ENCODE results near the gene PCA3. TPM values are rescaled to one million over a fixed set of nuclear protein-coding genes. Genes with fewer than 3 reads are reported as not detected.

The PCA3 gene
- total and polyA plus RNA-seq, 5 experiments from 2014 or later = not detected

GRCh38 chr9:76808636-76809035 lies 44.4 kb downstream of the PCA3 start:
- Mint-ChIP-seq H3K27ac (no peak overlapping the region), H3K27me3 (peaks cover 14 to 20% (median 16%) of the 10 kb centered on the region in 5 donors), H3K4me1 (peaks cover 0 to 2% (median 0%) of the 10 kb centered on the region in 4 donors), H3K36me3 (no peaks in the 10 kb centered on the region), H3K4me3 (no peak overlapping the region), H3K9me3 (peaks cover 0 to 2% (median 0%) of the 10 kb centered on the region in 9 donors)
- POLR2A ChIA-PET = no interaction called here
- DNase-seq (no peak), ATAC-seq (no peak)

DNA sequence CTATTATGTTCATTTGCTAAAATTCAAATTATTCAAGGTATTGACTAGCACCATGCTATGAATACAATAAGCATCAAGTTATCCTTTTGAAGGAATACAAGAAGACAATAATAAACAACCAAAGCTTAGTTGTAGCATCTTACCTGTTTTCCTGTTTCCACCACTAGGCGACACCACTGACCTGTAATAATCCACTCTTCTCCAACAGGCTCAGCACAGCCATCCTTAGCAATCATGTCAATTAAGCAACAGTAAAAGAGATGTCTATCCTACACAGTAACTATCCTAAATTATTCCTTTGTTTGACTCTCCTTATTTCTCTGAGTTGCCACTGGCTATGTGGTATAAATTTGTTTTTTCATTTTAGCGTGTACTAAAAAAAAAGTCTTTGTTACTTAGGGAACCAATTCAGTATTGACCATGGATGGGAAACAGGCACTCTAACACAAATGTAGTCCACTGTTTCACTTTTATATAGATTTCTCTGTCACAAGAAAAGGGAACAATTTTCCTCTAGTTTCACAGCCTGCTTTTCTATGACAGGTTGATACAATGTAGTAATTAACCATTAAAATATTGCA lies 46.2 kb downstream of the PCA3 start:
- Mint-ChIP-seq H3K9me3 (peaks cover 0 to 2% (median 0%) of the 10 kb centered on the region in 9 donors), H3K36me3 (no peaks in the 10 kb centered on the region), H3K27me3 (peaks cover 19 to 29% (median 24%) of the 10 kb centered on the region in 5 donors), H3K27ac (no peak overlapping the region), H3K4me1 (peaks cover 0 to 2% (median 0%) of the 10 kb centered on the region in 4 donors), H3K4me3 (no peak overlapping the region)
- ATAC-seq = no peak
- POLR2A ChIA-PET = no interaction called here
- DNase-seq = peak in 1 of 10 donors; percentile 2

- ATAC-seq (no peak), DNase-seq (no peak)
- Mint-ChIP-seq H3K36me3 (no peaks in the 10 kb centered on the region), H3K27me3 (peaks cover 21 to 29% (median 26%) of the 10 kb centered on the region in 5 donors), H3K9me3 (peaks cover 0 to 2% (median 0%) of the 10 kb centered on the region in 9 donors), H3K27ac (no peak overlapping the region), H3K4me1 (peaks cover 0 to 2% (median 0%) of the 10 kb centered on the region in 4 donors), H3K4me3 (no peak overlapping the region)
- POLR2A ChIA-PET = no interaction called here
Observed at GRCh38 chr9:76812591-76812990, 48.4 kb downstream of the PCA3 start.

DNA sequence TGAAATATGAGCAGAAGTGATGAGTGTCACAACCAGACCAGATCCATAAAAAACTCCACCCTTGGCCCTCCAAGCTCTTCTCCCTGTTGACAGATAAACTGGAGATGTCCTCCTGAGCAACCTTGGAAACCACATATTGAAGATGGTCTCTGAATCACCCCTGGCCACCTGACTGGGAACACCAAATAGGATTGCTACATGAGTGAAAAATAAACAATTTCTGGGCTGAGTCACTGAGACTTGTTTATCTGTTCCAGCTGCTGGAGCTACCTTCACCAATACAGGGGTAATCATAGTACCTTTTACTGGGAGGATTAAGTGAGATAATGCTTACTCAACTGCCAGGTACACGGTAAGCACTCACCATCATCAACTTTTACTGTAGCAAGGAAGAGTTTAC lies 53.3 kb downstream of the PCA3 start:
- Mint-ChIP-seq H3K4me3 (no peak overlapping the region), H3K9me3 (peaks cover 0 to 2% (median 0%) of the 10 kb centered on the region in 9 donors), H3K36me3 (no peaks in the 10 kb centered on the region), H3K27me3 (peaks cover 8 to 25% (median 18%) of the 10 kb centered on the region in 5 donors), H3K4me1 (no peaks in the 10 kb centered on the region), H3K27ac (no peak overlapping the region)
- ATAC-seq (no peak), DNase-seq (no peak)
- POLR2A ChIA-PET = no interaction called here

GRCh38 chr9:76818271-76818670 lies 54.0 kb downstream of the PCA3 start:
- no peaks in the 10 kb centered on the region for H3K36me3 Mint-ChIP-seq
- H3K27ac Mint-ChIP-seq = no peak overlapping the region
- POLR2A ChIA-PET = no interaction called here
- ATAC-seq (no peak), DNase-seq (no peak)
- peaks cover 0 to 2% (median 0%) of the 10 kb centered on the region in 9 donors for H3K9me3 Mint-ChIP-seq
- no peak overlapping the region for H3K4me3 Mint-ChIP-seq
- no peaks in the 10 kb centered on the region for H3K4me1 Mint-ChIP-seq
- peaks cover 5 to 25% (median 17%) of the 10 kb centered on the region in 5 donors for H3K27me3 Mint-ChIP-seq

DNA sequence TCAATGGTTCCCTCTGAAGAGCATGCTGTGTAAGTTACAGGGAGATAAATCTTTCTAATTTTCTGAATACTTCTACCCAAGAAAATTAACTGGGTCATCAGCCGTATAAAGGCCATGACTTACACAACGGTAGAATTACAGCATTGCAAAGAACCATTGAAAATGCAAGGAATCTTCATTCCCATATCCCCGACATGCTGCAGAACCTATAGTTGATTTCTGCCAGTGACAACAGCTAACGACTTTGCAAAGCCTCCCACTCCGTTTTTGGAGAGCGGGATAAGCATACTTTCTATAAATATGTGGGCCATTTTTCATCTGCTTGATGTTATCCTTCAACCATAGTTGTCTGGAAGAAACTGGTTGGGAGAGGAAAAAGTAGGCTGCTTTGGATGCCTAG lies 56.2 kb downstream of the PCA3 start:
- H3K27ac Mint-ChIP-seq = no peak overlapping the region
- no peak for DNase-seq
- peaks cover 0 to 2% (median 0%) of the 10 kb centered on the region in 9 donors for H3K9me3 Mint-ChIP-seq
- H3K4me1 Mint-ChIP-seq = no peaks in the 10 kb centered on the region
- no peak overlapping the region for H3K4me3 Mint-ChIP-seq
- no peak for ATAC-seq
- H3K27me3 Mint-ChIP-seq = peaks cover 5 to 11% (median 9%) of the 10 kb centered on the region in 5 donors
- POLR2A ChIA-PET = no interaction called here
- H3K36me3 Mint-ChIP-seq = no peaks in the 10 kb centered on the region

DNA sequence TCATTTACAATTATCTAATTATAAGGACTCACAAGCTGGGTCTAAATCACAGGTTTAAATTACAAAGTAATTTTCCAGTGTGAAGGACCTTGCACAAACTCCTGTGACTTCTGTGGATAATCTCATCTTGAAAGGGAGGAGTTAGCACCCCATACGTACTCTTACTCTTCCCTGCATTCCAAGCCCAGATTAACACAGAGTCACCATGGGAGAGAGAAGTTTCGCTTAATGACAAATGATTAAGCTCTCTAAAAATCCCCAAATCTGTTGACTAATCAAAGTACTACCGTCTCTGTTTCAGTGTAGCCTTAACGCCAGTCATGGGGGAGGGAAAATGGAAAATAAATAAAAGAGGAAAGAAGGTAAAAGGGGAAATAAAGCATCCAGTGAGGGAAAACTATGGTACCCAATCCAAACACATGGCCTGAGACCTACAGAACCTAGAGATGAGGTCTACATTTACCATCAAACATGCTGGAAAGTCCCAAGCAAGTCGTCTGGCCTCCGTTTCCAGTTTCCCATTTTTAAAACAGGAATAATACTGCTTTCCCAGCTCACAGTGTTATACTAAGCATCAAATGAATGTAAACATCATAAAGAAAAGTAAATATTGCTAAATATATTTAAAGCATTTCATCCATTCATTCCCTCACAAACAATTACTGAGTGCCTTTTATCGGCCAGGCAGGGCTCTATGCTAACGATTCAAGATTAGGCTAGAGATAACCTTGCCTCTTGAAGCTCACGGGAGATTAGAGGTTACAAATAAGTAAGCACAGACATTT lies 63.2 kb downstream of the PCA3 start:
- H3K27ac Mint-ChIP-seq = no peak overlapping the region
- DNase-seq (no peak), ATAC-seq (no peak)
- peaks cover 0 to 5% (median 3%) of the 10 kb centered on the region in 3 donors for H3K36me3 Mint-ChIP-seq
- no peak overlapping the region for H3K4me3 Mint-ChIP-seq
- POLR2A ChIA-PET = no interaction called here
- H3K4me1 Mint-ChIP-seq = no peaks in the 10 kb centered on the region
- H3K27me3 Mint-ChIP-seq = peaks cover 6 to 23% (median 13%) of the 10 kb centered on the region in 5 donors
- peaks cover 0 to 9% (median 3%) of the 10 kb centered on the region in 9 donors for H3K9me3 Mint-ChIP-seq

DNA sequence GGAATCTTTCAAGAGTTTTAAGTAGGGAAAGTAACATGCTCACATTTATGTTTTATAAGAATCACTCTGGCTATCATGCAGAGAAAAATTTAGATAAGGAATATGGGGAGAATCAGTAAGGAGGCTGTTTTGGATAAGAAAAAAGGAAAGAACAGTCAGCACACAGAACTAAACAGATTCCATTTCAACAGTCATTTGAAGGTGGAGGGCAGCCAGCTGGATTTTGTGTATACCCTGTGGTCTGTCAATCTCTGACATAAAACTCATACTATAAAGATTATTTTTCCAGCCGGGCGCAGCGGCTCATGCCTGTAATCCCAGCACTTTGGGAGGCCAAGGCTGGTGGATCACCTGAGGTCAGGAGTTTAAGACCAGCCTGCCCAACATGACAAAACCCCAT lies 64.2 kb downstream of the PCA3 start:
- POLR2A ChIA-PET = no interaction called here
- H3K27me3 Mint-ChIP-seq = peaks cover 6 to 23% (median 13%) of the 10 kb centered on the region in 5 donors
- peaks cover 0 to 9% (median 3%) of the 10 kb centered on the region in 9 donors for H3K9me3 Mint-ChIP-seq

GRCh38 chr9:76835571-76836283 lies 71.5 kb downstream of the PCA3 start:
- no peak overlapping the region for H3K27ac Mint-ChIP-seq
- POLR2A ChIA-PET = no interaction called here
- H3K27me3 Mint-ChIP-seq = peaks cover 0 to 16% (median 3%) of the 10 kb centered on the region in 5 donors
- H3K4me1 Mint-ChIP-seq = no peaks in the 10 kb centered on the region
- H3K36me3 Mint-ChIP-seq = no peaks in the 10 kb centered on the region
- DNase-seq (no peak), ATAC-seq (no peak)
- no peak overlapping the region for H3K4me3 Mint-ChIP-seq
- H3K9me3 Mint-ChIP-seq = peaks cover 0 to 2% (median 0%) of the 10 kb centered on the region in 9 donors

More for the DNA sequence above, 64.2 kb downstream of the PCA3 start:
- DNase-seq = no peak
- no peak for ATAC-seq
- peaks cover 0 to 5% (median 3%) of the 10 kb centered on the region in 3 donors for H3K36me3 Mint-ChIP-seq
- H3K4me1 Mint-ChIP-seq = no peaks in the 10 kb centered on the region
- H3K27ac Mint-ChIP-seq = no peak overlapping the region
- H3K4me3 Mint-ChIP-seq = no peak overlapping the region

Other genes starting within 250 kb of the PCA3 start
- gene PRUNE2, start 141.7 kb downstream of the PCA3 start, total RNA-seq = not detected
- gene PRUNE2, start 141.7 kb downstream of the PCA3 start, polyA plus RNA-seq = not detected

Data from naive thymus-derived CD8-positive, alpha-beta T cell (primary cell).